Measurements from ENCODE around the gene SCGB1A1.
A peak's percentile ranks its signal among the peaks of the same experiment; 100 is the strongest.
"Not testable (repeated sequence)": the region's sequence is repeated elsewhere in the genome, so short reads cannot be mapped to it uniquely, and the experiment has no call there.

SCGB1A1 gene

DNA sequence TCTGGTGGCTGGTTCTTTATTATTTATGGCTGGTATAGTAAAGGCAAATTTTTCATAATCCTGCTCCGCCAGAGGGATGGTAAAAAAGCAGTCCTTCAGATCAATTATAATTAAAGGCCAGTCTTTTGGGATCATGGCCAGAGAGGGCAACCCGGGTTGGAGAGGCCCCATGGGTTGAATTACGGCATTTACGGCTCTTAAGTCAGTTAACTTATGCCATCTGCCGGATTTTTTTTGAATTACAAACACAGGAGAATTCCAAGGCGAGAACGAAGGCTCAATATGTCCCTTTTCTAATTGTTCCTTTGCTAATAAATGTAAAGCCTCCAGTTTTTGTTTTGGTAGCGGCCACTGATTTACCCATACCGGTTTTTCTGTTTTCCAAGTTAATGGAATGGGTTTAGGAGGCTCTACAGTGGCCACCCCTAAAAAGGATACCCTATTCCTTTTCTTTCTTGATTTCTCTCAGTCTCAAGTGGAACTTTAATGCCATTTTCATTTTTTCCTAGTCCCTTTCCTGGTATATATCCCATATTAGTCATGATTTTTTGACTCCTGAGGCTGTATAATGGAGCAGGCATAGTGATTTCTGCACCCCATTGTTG, 40.3 kb upstream of the SCGB1A1 start:
- not testable (repeated sequence) for H3K27ac Mint-ChIP-seq; H3K4me3 Mint-ChIP-seq; DNase-seq; H3K27me3 Mint-ChIP-seq (ENCODE audit: low read depth, poor library complexity); H3K36me3 Mint-ChIP-seq (ENCODE audit: low read depth); H3K9me3 Mint-ChIP-seq
- peaks cover 52% of the 10 kb centered on the region for H3K4me1 Mint-ChIP-seq
- TF ChIP-seq, protein P1, sequence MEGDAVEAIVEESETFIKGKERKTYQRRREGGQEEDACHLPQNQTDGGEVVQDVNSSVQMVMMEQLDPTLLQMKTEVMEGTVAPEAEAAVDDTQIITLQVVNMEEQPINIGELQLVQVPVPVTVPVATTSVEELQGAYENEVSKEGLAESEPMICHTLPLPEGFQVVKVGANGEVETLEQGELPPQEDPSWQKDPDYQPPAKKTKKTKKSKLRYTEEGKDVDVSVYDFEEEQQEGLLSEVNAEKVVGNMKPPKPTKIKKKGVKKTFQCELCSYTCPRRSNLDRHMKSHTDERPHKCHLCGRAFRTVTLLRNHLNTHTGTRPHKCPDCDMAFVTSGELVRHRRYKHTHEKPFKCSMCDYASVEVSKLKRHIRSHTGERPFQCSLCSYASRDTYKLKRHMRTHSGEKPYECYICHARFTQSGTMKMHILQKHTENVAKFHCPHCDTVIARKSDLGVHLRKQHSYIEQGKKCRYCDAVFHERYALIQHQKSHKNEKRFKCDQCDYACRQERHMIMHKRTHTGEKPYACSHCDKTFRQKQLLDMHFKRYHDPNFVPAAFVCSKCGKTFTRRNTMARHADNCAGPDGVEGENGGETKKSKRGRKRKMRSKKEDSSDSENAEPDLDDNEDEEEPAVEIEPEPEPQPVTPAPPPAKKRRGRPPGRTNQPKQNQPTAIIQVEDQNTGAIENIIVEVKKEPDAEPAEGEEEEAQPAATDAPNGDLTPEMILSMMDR (IDR thresholded peaks at IDR 0.05), result peak; percentile 45

DNA sequence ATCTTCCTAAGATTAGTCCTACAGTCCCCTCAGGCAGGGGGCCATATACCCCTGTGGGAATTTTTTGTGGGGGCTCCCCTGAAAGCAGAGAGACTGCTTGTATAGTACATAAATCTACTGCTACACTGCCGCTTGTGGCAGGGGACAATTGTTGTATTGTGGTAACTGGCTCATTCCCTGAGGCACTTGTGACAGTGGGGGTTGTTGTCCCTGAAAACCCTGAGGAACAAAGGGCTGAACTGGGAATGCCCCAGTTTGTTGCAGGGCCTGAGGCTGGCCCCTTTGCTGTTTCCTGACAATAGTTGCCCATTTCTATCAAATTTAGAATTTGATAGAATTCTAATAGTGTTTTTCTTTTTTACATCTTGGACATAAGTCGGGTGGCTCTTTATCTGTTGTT, 39.2 kb upstream of the SCGB1A1 start:
- not testable (repeated sequence) for DNase-seq; H3K27ac Mint-ChIP-seq; H3K9me3 Mint-ChIP-seq; H3K27me3 Mint-ChIP-seq (ENCODE audit: low read depth, poor library complexity); H3K36me3 Mint-ChIP-seq (ENCODE audit: low read depth); H3K4me3 Mint-ChIP-seq
- H3K4me1 Mint-ChIP-seq, result peaks cover 49% of the 10 kb centered on the region

DNA sequence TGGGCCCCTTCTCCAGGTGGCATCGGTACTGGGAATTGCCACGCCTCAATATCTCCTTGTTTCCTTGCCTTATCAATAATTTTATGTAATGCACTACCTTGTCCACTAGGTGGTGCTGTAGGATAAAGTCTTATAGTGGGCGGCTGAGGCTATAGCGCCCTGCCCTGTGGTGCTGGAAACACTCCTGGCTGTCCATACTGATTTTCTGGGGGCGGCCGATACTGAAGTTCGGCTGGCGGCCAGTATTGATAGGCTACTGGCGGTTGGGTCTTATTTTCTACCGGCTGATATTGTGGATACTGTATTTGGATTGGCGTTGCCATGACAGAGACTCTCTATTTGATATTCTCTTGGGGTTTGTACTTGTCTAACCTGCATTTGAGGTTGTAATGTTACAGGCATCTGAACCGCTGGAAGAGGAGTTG, 38.0 kb upstream of the SCGB1A1 start:
- H3K36me3 Mint-ChIP-seq (ENCODE audit: low read depth); H3K9me3 Mint-ChIP-seq; H3K27ac Mint-ChIP-seq; H3K27me3 Mint-ChIP-seq (ENCODE audit: low read depth, poor library complexity): not testable (repeated sequence)
- DNase-seq, result peak; percentile 53
- peaks cover 49% of the 10 kb centered on the region for H3K4me1 Mint-ChIP-seq
- H3K4me3 Mint-ChIP-seq, result peak overlapping the region; percentile 10
- TF ChIP-seq, protein P1 (IDR thresholded peaks at IDR 0.05), result peak; percentile 85

DNA sequence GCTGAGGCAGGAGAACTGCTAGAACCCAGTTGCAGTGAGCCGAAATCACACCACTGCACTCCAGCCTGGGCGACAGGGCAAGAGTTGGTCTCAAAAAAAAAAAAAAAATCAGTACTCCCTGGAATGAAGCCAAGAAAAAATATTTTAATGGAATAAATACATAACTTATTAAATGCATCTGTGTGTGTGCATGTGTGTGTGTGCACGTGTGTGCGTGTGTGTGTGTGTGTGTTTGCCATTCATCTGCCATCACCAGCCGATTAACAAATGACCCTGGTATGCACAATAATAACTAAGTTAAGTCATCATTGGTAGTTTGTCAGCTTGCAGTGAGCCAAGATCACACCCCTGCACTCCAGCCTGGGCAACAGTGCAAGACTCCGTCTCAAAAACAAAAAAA, 35.0 kb upstream of the SCGB1A1 start:
- Mint-ChIP-seq H3K27ac (no peak overlapping the region), H3K36me3 (ENCODE audit: low read depth) (no peaks in the 10 kb centered on the region), H3K9me3 (no peaks in the 10 kb centered on the region), H3K4me3 (no peak overlapping the region), H3K27me3 (ENCODE audit: low read depth, poor library complexity) (no peaks in the 10 kb centered on the region), H3K4me1 (peaks cover 51% of the 10 kb centered on the region)
- no peak for DNase-seq
- TF ChIP-seq, protein P1 (IDR thresholded peaks at IDR 0.05), result no peak

DNA sequence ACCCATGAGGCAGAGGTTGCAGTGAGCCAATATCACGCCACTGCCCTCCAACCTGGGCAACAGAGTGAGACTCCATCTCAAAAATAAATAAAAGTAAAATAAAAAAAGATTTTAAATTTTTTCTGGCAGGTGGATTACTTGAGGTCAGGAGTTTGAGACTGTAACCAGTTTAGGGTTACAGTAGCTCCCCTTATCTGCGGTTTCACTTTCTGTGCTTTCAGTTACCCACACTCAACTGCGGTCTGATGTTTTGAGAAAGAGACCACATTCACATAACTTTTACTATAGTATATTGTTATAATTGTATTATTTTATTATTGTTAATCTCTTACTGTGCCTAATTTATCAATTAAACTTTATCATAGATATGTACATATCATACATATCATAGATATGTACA, 32.8 kb upstream of the SCGB1A1 start:
- not testable (repeated sequence) for DNase-seq; H3K27ac Mint-ChIP-seq; H3K27me3 Mint-ChIP-seq (ENCODE audit: low read depth, poor library complexity)

DNA sequence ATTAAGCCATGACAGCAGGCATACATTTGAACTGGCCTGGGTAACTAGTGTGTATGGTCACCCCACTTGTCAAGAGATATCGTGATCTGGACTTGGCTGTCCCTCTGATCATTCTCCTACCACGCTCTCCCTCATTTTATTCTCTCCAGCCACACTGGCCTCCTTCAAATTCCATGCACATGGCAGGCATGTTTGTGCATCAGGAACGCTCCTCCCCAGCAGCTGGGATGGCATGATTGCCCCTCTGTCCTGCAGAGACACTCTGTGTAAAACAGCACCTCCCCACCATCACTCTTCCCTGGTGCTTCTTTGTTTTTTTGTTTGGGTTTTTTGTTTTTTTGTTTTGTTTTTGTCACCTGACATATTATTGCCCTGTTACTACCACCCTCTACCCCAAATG, 31.5 kb upstream of the SCGB1A1 start:
- Mint-ChIP-seq H3K9me3 (no peaks in the 10 kb centered on the region), H3K36me3 (ENCODE audit: low read depth) (no peaks in the 10 kb centered on the region), H3K4me3 (no peak overlapping the region), H3K27me3 (ENCODE audit: low read depth, poor library complexity) (no peaks in the 10 kb centered on the region), H3K27ac (peak overlapping the region; percentile 9), H3K4me1 (peaks cover 30% of the 10 kb centered on the region)
- DNase-seq, result no peak
- TF ChIP-seq, protein P1 (IDR thresholded peaks at IDR 0.05), result no peak

More for the DNA sequence above, 32.8 kb upstream of the SCGB1A1 start:
- not testable (repeated sequence) for H3K4me3 Mint-ChIP-seq; H3K9me3 Mint-ChIP-seq; H3K36me3 Mint-ChIP-seq (ENCODE audit: low read depth)
- H3K4me1 Mint-ChIP-seq, result peaks cover 43% of the 10 kb centered on the region

DNA sequence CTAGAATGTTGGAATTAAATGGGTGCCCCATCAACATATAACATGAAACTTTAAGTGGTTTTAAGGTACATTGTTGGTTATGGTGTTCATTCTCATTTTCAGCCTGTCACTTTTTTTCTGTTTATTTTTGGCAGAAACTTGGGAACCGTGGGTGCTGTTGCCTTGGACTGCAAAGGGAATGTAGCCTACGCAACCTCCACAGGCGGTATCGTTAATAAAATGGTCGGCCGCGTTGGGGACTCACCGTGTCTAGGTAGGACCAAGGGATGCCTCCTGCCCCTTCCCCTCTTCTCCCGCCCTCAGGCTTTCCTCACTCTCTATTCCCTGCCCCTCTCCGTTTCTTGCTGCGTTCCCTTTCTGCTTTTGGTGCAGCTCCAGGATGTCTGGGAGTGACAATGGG, 29.8 kb upstream of the SCGB1A1 start:
- no peak overlapping the region for H3K27ac Mint-ChIP-seq
- peaks cover 22% of the 10 kb centered on the region for H3K4me1 Mint-ChIP-seq
- no peak for DNase-seq
- peaks cover 3% of the 10 kb centered on the region for H3K27me3 Mint-ChIP-seq (ENCODE audit: low read depth, poor library complexity)
- TF ChIP-seq, protein P1 (IDR thresholded peaks at IDR 0.05), result no peak
- no peaks in the 10 kb centered on the region for H3K36me3 Mint-ChIP-seq (ENCODE audit: low read depth)
- H3K9me3 Mint-ChIP-seq, result no peaks in the 10 kb centered on the region
- no peak overlapping the region for H3K4me3 Mint-ChIP-seq
